Gastroesophageal sphincter (tissue), 4 donors: ENCODE measurements around the gene LSS. TPM values are rescaled to one million over a fixed set of nuclear protein-coding genes. Genes with fewer than 3 reads are reported as not detected.

Source experiments
- ATAC-seq: fragments of 150-250 bp; one replicate; pipeline ENCODE4 v1.9.1; 2016; ENCODE audit warnings: mild to moderate bottlenecking, moderate library complexity
- H3K27ac ChIP-seq, 4 donors: fragments of 200-600 bp; sonication (generic) in 3 of 4; 1 replicate in 3 of 4; 2 replicates in 1 of 4; pipeline ENCODE4 v1.5.1; 2016 to 2019
- H3K27me3 ChIP-seq: fragments of 200-600 bp; sonication (generic); one replicate; pipeline ENCODE4 v1.5.1; 2019
- H3K36me3 ChIP-seq, 2 donors: fragments of 200-600 bp; sonication (generic); one replicate each; pipeline ENCODE4 v1.5.1; 2019; ENCODE audit warnings: control low read depth in 1 of 2
- H3K4me1 ChIP-seq, 3 donors: fragments of 200-600 bp; sonication (generic); 1 replicate in 2 of 3; 2 replicates in 1 of 3; pipeline ENCODE4 v1.5.1; 2016 to 2019; ENCODE audit warnings: control low read depth in 2 of 3
- H3K4me3 ChIP-seq, 2 donors: fragments of 200-600 bp; sonication (generic); one replicate each; pipeline ENCODE4 v1.5.1; 2019; ENCODE audit warnings: mild to moderate bottlenecking in 1 of 2, moderate library complexity in 1 of 2
- H3K9me3 ChIP-seq, 3 donors: fragments of 200-600 bp; sonication (generic); one replicate each; pipeline ENCODE4 v1.5.1; 2017 to 2019; ENCODE audit warnings: control low read depth in 2 of 3
- EP300 ChIP-seq: sonication (generic); formaldehyde crosslinking; IDR thresholded peaks from one replicate; pipeline ENCODE4 v1.6.1; 2017; ENCODE audit warnings: antibody characterized with exemption, mild to moderate bottlenecking
- POLR2A ChIP-seq, 2 donors: fragments of 450-650 bp; IDR thresholded peaks; one replicate each; pipeline ENCODE4 v1.6.1; 2017; ENCODE audit warnings: antibody characterized with exemption in 2 of 2, mild to moderate bottlenecking in 2 of 2, moderate library complexity in 1 of 2
- POLR2AphosphoS5 ChIP-seq: sonication (generic); formaldehyde crosslinking; IDR thresholded peaks from one replicate; pipeline ENCODE4 v1.6.1; 2017; ENCODE audit warnings: antibody characterized with exemption
- WGBS, 2 donors: methylation state at CpG; one replicate each; pipeline ENCODE4 v1.1.5; 2018; ENCODE audit warnings: low coverage in 1 of 2; 5-methylcytosine and 5-hydroxymethylcytosine counted together
- total RNA-seq, 4 donors: library from RNA; depleted of rRNA; stranded (reverse); fragments of >200 nt; gene quantifications; one replicate each; pipeline ENCODE4 v1.1.0, GENCODE V29; 2016
- TF ChIP-seq, protein P1 (sequence below), 4 experiments: fragments of 200-600 bp in 2 of 4; fragments of 450-650 bp in 2 of 4; sonication (generic) in 1 of 4; IDR thresholded peaks; one replicate each; pipeline ENCODE4 v1.5.1; 2017 to 2019; ENCODE audit warnings: antibody characterized with exemption in 4 of 4, mild to moderate bottlenecking in 2 of 4, moderate library complexity in 2 of 4

LSS gene
- 100 to 1,000 TPM in 1 of 4 donors, 10 to 100 TPM in 3; 57.7 to 104 (median 85.7) TPM for total RNA-seq

DNA sequence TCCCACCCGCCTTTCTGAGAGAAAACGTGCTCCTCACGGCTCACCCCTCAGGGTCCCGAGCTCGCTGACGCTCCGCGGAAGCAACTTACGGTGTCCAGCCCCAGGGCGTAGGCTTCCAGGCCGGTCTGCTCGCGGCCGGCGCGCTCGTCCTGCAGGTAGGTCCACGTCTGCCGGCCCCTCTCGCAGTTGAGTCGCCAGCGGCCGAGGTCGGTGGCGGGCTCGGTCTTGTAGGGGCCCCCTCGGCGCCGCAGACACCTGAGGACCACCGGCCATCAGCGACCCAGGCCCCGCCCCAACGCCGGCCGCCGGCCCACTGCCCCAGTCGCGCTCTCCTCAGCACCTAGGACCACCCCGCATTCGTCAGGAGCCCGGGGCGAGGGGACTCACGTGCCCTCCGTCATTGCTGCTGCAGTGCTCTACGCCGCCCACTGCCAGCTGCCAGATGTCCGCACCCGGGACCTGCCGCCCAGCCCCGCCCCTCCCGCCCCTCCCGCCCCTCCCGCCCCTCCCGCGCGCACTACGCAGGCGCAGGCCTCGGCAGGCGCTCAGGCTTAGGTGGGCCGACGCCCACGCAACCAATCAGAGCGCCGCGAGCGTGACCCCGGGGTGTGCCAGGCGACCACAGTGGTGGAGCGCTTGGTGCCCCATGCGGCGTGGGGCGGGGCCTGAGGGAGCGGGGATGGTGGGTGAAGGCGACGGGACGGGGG, at the start of gene LSS:
Gene LSS (minus strand): TSS at position 430 of the 707 bp plus-strand sequence. CDS start 29 bp downstream, at position 401.
- peaks cover 0 to 51% (median 7%) of the 10 kb centered on the region in 3 donors for H3K4me1 ChIP-seq
- peak within 1 kb of the TSS; percentile 91 to 94 for H3K4me3 ChIP-seq
- no peaks in the 10 kb centered on the region for H3K9me3 ChIP-seq
- H3K27ac ChIP-seq = peak within 1 kb of the TSS; percentile 75 to 94 (median 90)
- TF ChIP-seq, protein P1, sequence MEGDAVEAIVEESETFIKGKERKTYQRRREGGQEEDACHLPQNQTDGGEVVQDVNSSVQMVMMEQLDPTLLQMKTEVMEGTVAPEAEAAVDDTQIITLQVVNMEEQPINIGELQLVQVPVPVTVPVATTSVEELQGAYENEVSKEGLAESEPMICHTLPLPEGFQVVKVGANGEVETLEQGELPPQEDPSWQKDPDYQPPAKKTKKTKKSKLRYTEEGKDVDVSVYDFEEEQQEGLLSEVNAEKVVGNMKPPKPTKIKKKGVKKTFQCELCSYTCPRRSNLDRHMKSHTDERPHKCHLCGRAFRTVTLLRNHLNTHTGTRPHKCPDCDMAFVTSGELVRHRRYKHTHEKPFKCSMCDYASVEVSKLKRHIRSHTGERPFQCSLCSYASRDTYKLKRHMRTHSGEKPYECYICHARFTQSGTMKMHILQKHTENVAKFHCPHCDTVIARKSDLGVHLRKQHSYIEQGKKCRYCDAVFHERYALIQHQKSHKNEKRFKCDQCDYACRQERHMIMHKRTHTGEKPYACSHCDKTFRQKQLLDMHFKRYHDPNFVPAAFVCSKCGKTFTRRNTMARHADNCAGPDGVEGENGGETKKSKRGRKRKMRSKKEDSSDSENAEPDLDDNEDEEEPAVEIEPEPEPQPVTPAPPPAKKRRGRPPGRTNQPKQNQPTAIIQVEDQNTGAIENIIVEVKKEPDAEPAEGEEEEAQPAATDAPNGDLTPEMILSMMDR (IDR thresholded peaks at IDR 0.05) = no peak
- TF ChIP-seq POLR2A (IDR thresholded peaks at IDR 0.05) = peak; percentile 57 to 64
- TF ChIP-seq POLR2AphosphoS5 = peak; percentile 72
- no peak for TF ChIP-seq EP300
- H3K27me3 ChIP-seq = no peaks in the 10 kb centered on the region
- peaks cover 0 to 8% of the 10 kb centered on the region in 2 donors for H3K36me3 ChIP-seq
- 0% methylated on average over 1 of the region's 77 CpGs; no CpG with 5 or more reads in 1 of the 2 donors for WGBS, 2 donors
- peak; percentile 98 for ATAC-seq

DNA sequence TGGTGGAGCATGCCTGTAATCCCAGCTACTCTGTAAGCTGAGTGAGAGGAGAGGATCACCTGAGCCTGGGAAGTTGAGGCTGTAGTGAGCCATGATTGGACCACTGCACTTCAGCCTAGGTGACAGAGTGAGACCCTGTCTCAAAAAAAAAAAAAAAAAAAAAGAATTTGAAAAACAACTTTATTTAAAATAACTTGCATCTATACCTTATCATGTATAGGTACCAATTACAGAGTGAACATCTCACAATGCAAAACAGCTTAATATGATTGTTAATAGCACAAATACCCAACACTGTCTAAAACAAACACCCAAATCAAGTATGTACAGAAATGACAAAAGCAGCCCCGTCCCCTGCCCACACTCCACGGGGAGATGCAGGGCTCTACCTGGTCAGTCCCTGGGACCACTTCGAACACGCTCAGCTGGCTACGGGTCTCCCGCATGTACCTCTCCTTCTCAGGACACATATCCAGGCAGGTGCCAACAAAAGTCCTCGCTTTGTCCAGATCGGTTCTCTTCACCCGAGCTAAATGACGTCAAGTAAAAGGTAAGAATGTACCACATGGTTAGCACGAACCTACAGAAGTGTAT, 46.3 kb upstream of the LSS start:
- WGBS, 2 donors = 77 to 90% methylated on average over 4 to 6 of the region's 11 CpGs
- no peak for ATAC-seq
- TF ChIP-seq POLR2AphosphoS5 = no peak
- TF ChIP-seq, protein P1 (IDR thresholded peaks at IDR 0.05) = no peak
- TF ChIP-seq EP300 = no peak
- no peak for TF ChIP-seq POLR2A (IDR thresholded peaks at IDR 0.05)
- Histone ChIP-seq H3K9me3 (no peaks in the 10 kb centered on the region), H3K4me1 (peaks cover 0 to 3% (median 0%) of the 10 kb centered on the region in 3 donors), H3K27me3 (no peaks in the 10 kb centered on the region), H3K27ac (no peak overlapping the region), H3K4me3 (no peak overlapping the region), H3K36me3 (peaks cover 0 to 100% of the 10 kb centered on the region in 2 donors)

DNA sequence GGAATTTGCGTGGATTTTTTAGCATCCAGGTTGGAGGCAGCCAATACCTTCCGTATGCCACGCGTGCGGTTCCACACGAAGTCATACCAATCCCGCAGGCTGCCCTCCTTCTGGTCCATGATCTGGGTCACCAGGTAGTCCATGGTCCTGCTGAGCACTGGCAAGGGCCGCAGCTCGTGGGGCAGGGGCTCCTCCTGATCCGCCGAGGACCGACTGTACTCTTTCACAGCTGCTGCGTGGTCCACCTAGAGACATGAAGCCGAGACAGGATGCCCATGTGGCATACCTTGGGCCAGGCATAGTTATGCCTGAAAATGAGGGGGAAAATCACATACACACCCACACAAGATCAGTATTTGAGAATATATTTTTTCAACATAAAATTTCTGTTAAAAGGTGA, 44.8 kb upstream of the LSS start:
- no peak for ATAC-seq
- TF ChIP-seq POLR2AphosphoS5 (no peak), POLR2A (IDR thresholded peaks at IDR 0.05) (no peak), EP300 (no peak)
- TF ChIP-seq, protein P1 (IDR thresholded peaks at IDR 0.05) = no peak
- no peaks in the 10 kb centered on the region for H3K4me1 ChIP-seq
- no peaks in the 10 kb centered on the region for H3K9me3 ChIP-seq
- H3K27me3 ChIP-seq = no peaks in the 10 kb centered on the region
- no peak overlapping the region for H3K4me3 ChIP-seq
- H3K36me3 ChIP-seq = peaks cover 0 to 100% of the 10 kb centered on the region in 2 donors
- 89 to 93% methylated on average over 4 to 5 of the region's 14 CpGs for WGBS, 2 donors
- no peak overlapping the region for H3K27ac ChIP-seq

DNA sequence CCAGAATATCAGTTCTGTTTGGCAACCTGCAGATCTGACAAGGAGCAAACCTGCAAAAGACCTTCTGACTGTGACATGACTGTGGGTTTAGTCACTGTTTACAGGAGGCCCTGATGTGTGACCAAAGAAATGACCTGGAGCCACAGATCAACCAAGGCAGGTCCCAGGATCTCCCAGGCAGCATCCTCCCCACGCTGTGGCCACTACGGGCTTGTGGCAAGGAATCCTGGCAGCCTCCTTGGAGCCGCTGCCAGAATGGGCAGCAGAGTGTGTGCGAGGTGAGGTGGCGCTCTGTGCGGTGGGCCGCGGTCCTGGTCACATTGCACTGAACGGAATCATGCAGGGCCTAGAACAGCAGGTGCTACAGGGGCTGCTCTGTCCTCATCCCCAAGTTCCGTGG, 40.9 kb upstream of the LSS start:
- H3K27me3 ChIP-seq = no peaks in the 10 kb centered on the region
- WGBS, 2 donors = 97% methylated on average over 6 of the region's 10 CpGs; no CpG with 5 or more reads in 1 of the 2 donors
- peaks cover 0 to 100% of the 10 kb centered on the region in 2 donors for H3K36me3 ChIP-seq
- no peak overlapping the region for H3K27ac ChIP-seq
- no peak overlapping the region for H3K4me3 ChIP-seq
- H3K4me1 ChIP-seq = no peaks in the 10 kb centered on the region
- TF ChIP-seq EP300 (no peak), POLR2AphosphoS5 (no peak), POLR2A (IDR thresholded peaks at IDR 0.05) (no peak)
- TF ChIP-seq, protein P1 (IDR thresholded peaks at IDR 0.05) = no peak
- H3K9me3 ChIP-seq = no peaks in the 10 kb centered on the region
- no peak for ATAC-seq
